GM19397 (cell line): ENCODE measurements around the gene OR5T2.
"Not testable (repeated sequence)": the region's sequence is repeated elsewhere in the genome, so short reads cannot be mapped to it uniquely, and the experiment has no call there.

Experiments used
- ATAC-seq: cut with Tn5 transposase; IDR thresholded peaks from one replicate; pipeline ENCODE4 v1.9.1; 2021; ENCODE audit warnings: mild to moderate bottlenecking, moderate library complexity; ENCODE audit not compliant: unreplicated experiment

The OR5T2 gene

DNA sequence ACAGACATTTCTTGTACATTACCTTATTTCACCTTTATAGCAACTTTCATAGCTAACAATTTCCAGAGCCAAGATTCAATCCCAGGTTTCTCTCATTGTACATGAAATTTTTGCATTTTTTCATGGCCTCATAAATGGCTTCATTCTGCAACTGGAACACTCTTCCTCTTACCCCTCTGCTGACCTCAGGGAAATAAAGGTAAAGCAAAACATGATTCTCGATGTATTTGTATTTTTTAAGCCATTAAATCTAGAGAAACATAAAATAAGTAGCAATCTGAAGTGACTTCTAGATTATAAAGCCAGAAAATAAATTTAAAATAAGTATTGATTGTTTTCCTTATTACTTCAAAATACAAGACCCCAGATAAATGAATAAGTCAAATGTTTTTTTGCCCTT lies at the start of gene OR5T2:
OR5T2 (minus strand) TSS at position 101 of the 400 bp plus-strand sequence. CDS start 1,193 bp downstream, outside the sequence.
- ATAC-seq: no peak

DNA sequence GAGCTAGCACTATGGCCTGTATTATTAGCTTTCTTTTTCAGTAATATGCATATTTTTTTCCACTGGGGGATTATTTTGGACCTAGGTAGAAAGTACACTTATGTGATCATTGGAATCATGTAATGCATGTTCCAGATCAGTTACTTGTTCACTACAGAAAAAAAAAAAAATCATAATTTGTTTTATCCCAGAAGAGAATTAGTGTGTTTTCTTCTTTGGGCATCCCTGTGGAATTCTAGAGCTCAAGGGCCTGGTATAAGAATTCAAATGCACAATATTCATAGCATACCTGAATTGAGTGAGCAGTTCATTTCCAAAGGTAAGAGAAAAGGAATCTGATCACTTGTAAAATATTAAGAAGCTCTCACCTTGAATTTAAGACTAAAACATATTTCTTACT lies 39.8 kb upstream of the OR5T2 start, which contains the start of gene OR5T1:
OR5T1 (plus strand) TSS at position 301 of the 400 bp plus-strand sequence. CDS start 1,485 bp downstream, outside the sequence.
- ATAC-seq: no peak

DNA sequence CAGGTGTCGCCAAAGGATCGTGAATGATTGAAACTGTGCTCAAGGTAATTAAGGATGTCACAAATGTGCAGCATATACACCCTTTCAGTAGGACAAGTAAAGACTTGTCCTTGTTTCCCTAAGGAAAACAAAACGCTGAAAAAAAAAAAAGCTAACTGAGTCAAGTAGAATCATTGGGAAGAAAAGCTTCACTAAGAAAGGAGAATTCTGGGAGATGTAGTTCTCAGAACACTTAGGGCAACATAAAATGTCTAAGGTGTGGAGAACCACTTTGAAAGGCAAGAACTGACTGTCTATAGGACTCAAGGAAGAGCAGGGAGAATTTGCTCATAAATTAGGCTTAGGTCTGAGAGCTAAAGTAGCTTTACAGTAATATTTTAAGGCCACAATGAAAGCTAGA lies 37.0 kb upstream of the OR5T2 start:
- no peak for ATAC-seq

DNA sequence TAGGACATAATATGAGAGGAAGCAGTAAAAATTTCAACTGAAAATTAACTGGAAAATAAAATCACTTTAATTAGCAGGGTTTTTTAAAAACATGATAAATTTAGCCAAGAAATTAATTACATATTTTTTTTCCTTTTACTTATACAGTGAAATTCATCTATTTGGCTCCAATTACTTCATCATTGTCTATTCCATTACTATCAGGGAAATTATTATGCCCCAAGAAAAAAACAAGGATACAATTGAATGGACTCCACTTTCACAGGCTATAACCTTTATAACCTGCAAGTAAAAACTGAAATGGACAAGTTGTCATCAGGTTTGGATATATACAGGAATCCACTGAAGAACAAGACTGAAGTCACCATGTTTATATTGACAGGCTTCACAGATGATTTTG lies 17.9 kb upstream of the OR5T2 start, which contains the start of gene OR5T3:
OR5T3 (plus strand) TSS at position 301 of the 400 bp plus-strand sequence; CDS start at position 301, 0 bp downstream.
- ATAC-seq: no peak

DNA sequence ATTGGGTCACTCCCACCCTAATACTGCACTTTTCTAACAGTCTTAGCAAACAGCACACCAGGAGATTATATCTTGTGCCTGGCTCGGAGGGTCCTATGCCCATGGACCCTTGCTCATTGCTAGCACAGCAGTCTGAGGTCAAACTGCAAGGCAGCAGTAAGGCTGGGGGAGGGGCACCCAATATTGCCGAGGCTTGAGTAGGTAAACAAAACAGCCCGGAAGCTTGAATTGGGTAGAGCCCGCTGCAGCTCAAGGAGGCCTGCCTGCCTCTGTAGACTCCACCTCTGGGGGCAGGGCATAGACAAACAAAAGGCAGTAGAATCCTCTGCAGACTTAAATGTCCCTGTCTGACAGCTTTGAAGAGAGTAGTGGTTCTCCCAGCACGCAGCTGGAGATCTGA lies 14.3 kb downstream of the OR5T2 start:
- ATAC-seq: not testable (repeated sequence)

DNA sequence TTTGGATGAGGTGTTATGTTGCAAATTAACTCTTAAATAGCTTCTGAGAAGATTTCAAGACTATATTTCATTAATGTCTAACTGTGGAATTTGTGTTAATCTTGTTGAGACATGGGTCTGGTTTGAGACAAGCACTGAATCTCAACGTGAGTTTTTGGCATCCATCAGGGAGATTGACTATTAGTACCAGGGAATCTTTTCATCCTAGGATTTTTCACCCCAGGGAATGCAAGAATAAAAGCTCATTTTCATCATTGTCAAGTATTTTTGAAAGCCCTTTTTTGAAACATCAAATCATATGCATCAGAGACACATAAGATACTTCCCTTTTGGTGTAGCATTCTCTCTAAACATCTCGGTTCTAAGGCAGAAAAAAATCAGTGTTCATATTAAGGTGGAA lies 19.5 kb downstream of the OR5T2 start:
- ATAC-seq: no peak

DNA sequence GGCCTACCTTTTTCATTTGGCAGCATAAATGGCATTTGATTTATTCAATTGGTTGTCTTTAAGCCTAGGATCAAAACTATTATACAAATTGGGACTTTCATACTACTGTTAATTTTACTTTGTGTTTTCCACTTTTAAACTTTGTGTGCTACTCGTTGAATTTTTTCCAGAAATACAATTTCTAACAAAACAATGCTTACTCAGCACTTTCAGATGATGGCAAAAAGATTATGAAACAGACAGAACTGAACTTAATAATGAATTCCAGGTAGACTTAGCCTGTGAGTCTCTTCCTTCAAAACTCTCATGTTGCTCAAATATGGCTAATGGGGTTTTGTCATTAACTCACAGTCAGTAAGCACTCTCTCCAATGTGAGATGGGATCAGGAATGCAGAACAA lies 26.3 kb downstream of the OR5T2 start:
- ATAC-seq: no peak

DNA sequence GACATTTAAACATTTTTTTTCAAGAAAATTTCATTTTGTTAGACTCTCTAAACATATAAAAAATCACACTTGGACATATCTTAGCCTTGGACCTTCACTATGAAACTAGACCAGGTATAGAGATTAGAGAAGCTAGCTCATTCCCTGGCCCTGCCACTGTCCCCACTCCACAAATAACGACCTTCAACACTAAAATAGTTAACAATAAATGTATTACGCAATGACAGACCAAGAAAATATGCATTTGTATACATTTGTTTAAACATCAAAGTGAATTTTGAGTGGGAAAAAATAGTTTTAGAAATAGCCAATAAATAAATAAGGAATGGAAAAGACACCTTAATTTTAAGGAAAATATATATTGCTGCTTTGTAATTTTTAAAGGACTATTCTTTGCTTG lies 36.7 kb downstream of the OR5T2 start:
- ATAC-seq: no peak

DNA sequence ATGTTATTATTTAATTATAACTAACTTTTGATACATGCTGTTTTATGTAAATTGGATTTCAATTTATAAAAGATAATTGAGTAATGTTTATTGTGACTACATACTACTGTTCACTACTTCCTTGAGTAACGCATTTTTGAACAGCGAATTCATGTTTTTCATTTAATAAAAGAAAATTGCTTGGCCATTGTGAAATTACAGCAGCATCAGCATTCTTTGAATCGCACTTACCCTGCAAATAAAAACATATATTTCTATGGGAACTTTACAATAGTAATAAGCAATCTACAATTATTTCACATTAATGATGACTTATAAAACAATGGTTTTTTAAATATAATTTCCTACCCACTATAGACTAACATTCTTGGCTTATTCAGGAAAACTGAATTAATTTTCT lies 37.4 kb downstream of the OR5T2 start:
- ATAC-seq: no peak

DNA sequence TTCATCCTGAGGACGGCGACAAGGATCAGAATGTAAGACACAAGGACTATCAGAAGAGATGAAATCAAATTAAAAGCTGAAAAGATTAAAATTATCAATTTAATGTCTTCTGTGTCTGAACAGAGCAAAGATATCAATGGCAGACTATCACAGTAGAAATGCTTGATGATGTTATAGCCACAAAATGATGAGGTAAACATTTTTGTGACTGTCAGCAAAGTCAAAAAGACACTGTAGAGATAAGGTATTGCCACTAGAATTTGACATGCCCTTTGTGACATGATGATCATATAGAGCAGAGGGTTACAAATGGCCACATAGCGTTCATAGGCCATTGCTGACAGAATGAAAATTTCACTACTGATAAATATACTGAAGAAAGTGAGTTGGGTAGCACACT lies 45.5 kb downstream of the OR5T2 start:
- no peak for ATAC-seq

DNA sequence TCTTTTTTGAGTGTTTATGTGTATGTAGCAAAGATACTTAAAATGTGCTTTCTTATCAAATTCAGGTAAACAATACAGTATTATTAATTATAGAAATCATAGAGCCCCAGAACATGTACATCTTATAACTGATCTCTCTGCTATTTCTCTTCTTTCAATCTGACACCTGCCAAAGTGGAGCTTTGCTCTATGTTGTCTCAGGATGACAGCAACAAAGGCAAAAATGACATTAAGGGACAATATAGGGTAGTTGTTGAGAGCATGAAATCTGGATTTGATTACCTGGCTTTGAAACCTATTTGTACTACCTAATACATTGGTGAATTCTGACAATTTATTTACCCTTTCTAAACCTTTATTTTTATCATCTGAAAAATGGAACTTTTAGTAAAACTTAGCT lies 50.6 kb downstream of the OR5T2 start:
- ATAC-seq: no peak
